KMS-11 (cell line): ENCODE measurements around the gene PI4KB.

ENCODE experiments used
- H2AFZ ChIP-seq: fragments of 200-600 bp; sonication (generic); 2 replicates; pipeline ENCODE4 v1.6.1; 2016; ENCODE audit warnings: antibody characterized with exemption, mixed run types, low read depth
- H3K27ac ChIP-seq: fragments of 200-600 bp; sonication (generic); 2 replicates; pipeline ENCODE4 v1.6.1; 2016; ENCODE audit warnings: mild to moderate bottlenecking, mixed run types
- H3K27me3 ChIP-seq: fragments of 200-600 bp; sonication (generic); 2 replicates; pipeline ENCODE4 v1.6.1; 2017; ENCODE audit warnings: mild to moderate bottlenecking, low read depth, mixed run types, moderate library complexity; ENCODE audit not compliant: insufficient read depth
- H3K36me3 ChIP-seq: fragments of 200-600 bp; sonication (generic); 2 replicates; pipeline ENCODE4 v1.6.1; 2017; ENCODE audit warnings: mild to moderate bottlenecking, mixed run types; ENCODE audit not compliant: insufficient read depth
- H3K4me1 ChIP-seq: fragments of 200-600 bp; sonication (generic); 2 replicates; pipeline ENCODE4 v1.6.1; 2016; ENCODE audit warnings: mild to moderate bottlenecking, low read depth, mixed run types; ENCODE audit not compliant: poor library complexity, severe bottlenecking
- H3K4me2 ChIP-seq: fragments of 200-600 bp; sonication (generic); 2 replicates; pipeline ENCODE4 v1.7.0; 2016; ENCODE audit warnings: mild to moderate bottlenecking, mixed run types
- H3K4me3 ChIP-seq: fragments of 200-600 bp; sonication (generic); IDR thresholded peaks from 2 replicates; pipeline ENCODE4 v1.6.1; 2017; ENCODE audit warnings: low read depth, low read length, mixed read lengths; ENCODE audit not compliant: insufficient read depth
- H3K79me2 ChIP-seq: fragments of 200-600 bp; sonication (generic); 2 replicates; pipeline ENCODE4 v1.6.1; 2016; ENCODE audit warnings: low read depth, mixed run types; ENCODE audit not compliant: insufficient read depth
- H3K9ac ChIP-seq: fragments of 200-600 bp; sonication (generic); 2 replicates; pipeline ENCODE4 v1.6.1; 2016; ENCODE audit warnings: mild to moderate bottlenecking, mixed run types
- H4K20me1 ChIP-seq: fragments of 200-600 bp; sonication (generic); 2 replicates; pipeline ENCODE4 v1.6.1; 2016; ENCODE audit warnings: mild to moderate bottlenecking, mixed run types; ENCODE audit not compliant: insufficient read depth
- TF ChIP-seq, protein P1 (sequence below): fragments of 200-600 bp; sonication (generic); conservative IDR thresholded peaks from 2 replicates; pipeline ENCODE4 v1.6.1; 2017; ENCODE audit warnings: low read depth, mild to moderate bottlenecking, antibody characterized with exemption, low read length, moderate library complexity, mixed read lengths

Gene PI4KB

DNA sequence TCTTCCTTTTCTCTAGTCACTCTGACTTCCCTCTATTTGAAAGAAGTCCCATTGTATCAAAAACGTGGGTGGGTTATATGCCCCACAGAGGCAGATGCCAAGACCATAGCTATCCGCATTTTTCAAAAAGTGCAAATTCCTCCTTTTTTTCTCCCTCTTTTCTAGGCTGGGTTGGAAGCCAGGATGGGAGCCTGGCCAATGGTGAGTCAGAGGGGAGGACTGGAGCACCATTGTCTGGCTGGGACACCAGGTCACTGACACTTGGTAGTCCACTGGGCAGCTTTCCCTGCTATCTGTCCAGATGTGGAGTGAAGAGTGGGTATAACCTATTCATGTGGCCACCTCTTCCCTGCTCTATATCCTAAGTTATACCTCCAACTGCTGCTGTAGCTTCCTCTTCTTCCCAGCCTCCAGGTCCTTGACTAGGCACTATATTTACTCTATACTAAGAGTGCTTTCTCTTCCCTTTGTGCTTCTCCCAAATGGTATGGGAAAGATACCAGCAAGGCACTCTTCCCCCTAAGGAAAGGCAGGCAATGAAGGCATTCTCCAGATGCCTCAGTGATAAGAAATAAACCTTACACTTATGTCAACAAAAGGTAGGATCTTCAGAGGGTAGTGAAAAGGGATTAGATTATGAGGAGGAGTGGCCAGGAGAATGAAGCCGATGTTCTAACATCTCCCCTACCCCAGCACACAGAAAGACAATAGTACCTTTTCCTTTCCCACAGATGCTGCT is 12.9 kb downstream of the PI4KB start:
- TF ChIP-seq, protein P1, sequence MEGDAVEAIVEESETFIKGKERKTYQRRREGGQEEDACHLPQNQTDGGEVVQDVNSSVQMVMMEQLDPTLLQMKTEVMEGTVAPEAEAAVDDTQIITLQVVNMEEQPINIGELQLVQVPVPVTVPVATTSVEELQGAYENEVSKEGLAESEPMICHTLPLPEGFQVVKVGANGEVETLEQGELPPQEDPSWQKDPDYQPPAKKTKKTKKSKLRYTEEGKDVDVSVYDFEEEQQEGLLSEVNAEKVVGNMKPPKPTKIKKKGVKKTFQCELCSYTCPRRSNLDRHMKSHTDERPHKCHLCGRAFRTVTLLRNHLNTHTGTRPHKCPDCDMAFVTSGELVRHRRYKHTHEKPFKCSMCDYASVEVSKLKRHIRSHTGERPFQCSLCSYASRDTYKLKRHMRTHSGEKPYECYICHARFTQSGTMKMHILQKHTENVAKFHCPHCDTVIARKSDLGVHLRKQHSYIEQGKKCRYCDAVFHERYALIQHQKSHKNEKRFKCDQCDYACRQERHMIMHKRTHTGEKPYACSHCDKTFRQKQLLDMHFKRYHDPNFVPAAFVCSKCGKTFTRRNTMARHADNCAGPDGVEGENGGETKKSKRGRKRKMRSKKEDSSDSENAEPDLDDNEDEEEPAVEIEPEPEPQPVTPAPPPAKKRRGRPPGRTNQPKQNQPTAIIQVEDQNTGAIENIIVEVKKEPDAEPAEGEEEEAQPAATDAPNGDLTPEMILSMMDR = no peak
- peaks cover 15% of the 10 kb centered on the region; the same call in 1 of the 2 replicates for H3K36me3 ChIP-seq
- peaks cover 7% of the 10 kb centered on the region for H3K4me1 ChIP-seq
- H3K4me2 ChIP-seq = no peak overlapping the region
- H3K79me2 ChIP-seq = peaks cover 7% of the 10 kb centered on the region; the same call in 1 of the 2 replicates
- no peak overlapping the region for H3K27ac ChIP-seq
- no peak overlapping the region for H3K4me3 ChIP-seq
- no peaks in the 10 kb centered on the region for H4K20me1 ChIP-seq
- no peaks in the 10 kb centered on the region for H3K27me3 ChIP-seq
- H3K9ac ChIP-seq = no peak overlapping the region
- H2AFZ ChIP-seq = no peak overlapping the region

DNA sequence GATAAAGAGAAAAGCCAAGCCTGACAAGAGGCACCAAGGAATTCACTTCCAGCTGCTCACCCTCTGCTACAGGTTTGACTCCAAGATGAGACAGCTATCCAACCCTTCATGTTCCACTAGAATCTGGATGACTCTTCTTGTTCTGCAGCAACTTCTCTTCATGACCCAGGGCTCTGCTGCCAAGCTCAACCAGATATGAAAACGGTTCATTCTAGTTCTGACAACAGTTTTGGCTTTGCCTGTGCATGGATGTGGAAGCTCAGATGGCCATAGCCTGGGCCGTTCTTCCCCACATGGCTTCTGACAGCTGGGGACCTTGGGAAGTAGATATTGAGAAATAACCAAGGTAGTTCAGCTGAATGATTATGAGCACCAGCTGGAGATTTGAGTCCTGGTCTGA is 13.7 kb downstream of the PI4KB start:
- H3K27me3 ChIP-seq = no peaks in the 10 kb centered on the region
- H3K79me2 ChIP-seq = peaks cover 7% of the 10 kb centered on the region; the same call in 1 of the 2 replicates
- peaks cover 10% of the 10 kb centered on the region; the same call in 1 of the 2 replicates for H3K36me3 ChIP-seq
- H3K9ac ChIP-seq = no peak overlapping the region
- H2AFZ ChIP-seq = no peak overlapping the region
- TF ChIP-seq, protein P1 = no peak
- H3K4me3 ChIP-seq = no peak overlapping the region
- H3K27ac ChIP-seq = no peak overlapping the region
- H3K4me2 ChIP-seq = no peak overlapping the region
- H4K20me1 ChIP-seq = no peaks in the 10 kb centered on the region
- H3K4me1 ChIP-seq = peaks cover 7% of the 10 kb centered on the region

GRCh38 chr1:151312826-151313225 is 14.4 kb downstream of the PI4KB start:
- Histone ChIP-seq H3K27ac (no peak overlapping the region), H3K36me3 (peaks cover 10% of the 10 kb centered on the region; the same call in 1 of the 2 replicates), H3K79me2 (peaks cover 6% of the 10 kb centered on the region; the same call in 1 of the 2 replicates), H3K4me2 (no peak overlapping the region), H2AFZ (no peak overlapping the region), H3K4me1 (peaks cover 7% of the 10 kb centered on the region), H4K20me1 (no peaks in the 10 kb centered on the region), H3K4me3 (no peak overlapping the region), H3K9ac (no peak overlapping the region), H3K27me3 (no peaks in the 10 kb centered on the region)
- TF ChIP-seq, protein P1 = no peak

DNA sequence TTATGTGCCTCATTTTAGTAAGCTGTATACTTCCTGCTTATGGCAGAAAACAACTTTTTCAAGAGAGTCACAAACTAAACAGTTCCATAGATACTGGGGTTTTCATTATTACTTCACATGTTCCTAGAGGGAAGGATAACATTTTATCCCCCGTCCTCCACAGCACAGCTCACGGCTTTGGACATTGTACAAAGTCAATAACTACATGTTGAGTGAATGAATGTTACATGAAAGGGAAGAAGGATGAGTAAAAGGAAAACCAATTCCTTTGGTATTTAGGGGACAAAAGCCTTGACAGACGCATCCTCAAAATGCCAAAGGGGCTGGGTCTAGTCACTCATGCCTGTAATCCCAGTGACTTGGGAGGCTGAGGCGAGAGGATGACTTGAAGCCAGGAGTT is 14.8 kb downstream of the PI4KB start:
- Histone ChIP-seq H4K20me1 (no peaks in the 10 kb centered on the region), H3K27ac (no peak overlapping the region), H3K27me3 (no peaks in the 10 kb centered on the region), H3K4me3 (no peak overlapping the region), H3K79me2 (peaks cover 2% of the 10 kb centered on the region; the same call in 1 of the 2 replicates), H3K36me3 (peaks cover 13% of the 10 kb centered on the region; the same call in 1 of the 2 replicates), H3K4me1 (peaks cover 7% of the 10 kb centered on the region), H2AFZ (no peak overlapping the region), H3K9ac (no peak overlapping the region), H3K4me2 (no peak overlapping the region)
- TF ChIP-seq, protein P1 = no peak
